Neural cell (in vitro differentiated cells): Measurements from ENCODE around the gene USP25.

Source experiments
- TAF1 ChIP-seq: IDR thresholded peaks from 2 replicates; pipeline ENCODE4 v1.6.1; 2012; ENCODE audit warnings: low read depth
- TF ChIP-seq, protein P1 (sequence below): fragments of 450-650 bp; IDR thresholded peaks from 2 replicates; pipeline ENCODE4 v1.5.1; 2014; ENCODE audit warnings: antibody characterized with exemption, mild to moderate bottlenecking, moderate library complexity; ENCODE audit not compliant: poor library complexity, severe bottlenecking

DNA sequence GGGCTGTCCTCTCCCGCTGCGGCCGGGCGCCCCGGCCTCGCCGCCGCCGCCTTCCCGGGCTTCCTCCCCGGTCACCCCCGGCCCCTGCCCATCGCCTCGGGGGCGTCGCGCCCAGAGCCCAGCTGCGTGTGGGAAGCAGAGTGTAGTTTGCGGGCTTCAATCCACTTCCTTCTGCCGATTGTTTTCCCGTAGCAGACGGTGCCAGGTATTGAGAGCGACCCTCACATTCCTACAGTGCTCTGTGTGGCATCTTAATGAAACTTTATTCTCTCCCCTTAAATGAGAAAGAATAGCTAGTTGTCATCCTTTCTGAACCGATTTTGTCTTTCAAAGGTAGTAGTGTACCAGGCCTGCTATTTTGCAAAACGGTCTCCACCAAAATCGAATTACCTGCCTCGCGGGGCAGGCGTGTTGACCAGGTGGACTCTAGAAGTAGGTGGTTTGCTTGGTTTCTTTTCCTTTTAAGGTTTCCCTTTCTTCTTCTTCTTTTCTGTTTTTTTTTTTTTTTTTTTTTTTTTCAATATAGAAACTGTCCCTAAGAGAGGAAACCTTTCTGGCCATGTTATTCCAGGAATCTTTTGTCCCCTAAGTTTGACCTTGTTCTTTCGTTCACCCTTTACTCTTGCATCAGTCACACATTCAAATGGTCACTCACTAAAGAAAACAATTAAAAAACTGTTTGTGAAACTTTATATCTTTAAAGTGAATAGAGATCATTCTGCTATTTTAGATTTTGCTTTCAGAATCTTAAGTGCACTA lies 881 bp downstream of the USP25 start:
- no peak for TF ChIP-seq TAF1
- TF ChIP-seq, protein P1, sequence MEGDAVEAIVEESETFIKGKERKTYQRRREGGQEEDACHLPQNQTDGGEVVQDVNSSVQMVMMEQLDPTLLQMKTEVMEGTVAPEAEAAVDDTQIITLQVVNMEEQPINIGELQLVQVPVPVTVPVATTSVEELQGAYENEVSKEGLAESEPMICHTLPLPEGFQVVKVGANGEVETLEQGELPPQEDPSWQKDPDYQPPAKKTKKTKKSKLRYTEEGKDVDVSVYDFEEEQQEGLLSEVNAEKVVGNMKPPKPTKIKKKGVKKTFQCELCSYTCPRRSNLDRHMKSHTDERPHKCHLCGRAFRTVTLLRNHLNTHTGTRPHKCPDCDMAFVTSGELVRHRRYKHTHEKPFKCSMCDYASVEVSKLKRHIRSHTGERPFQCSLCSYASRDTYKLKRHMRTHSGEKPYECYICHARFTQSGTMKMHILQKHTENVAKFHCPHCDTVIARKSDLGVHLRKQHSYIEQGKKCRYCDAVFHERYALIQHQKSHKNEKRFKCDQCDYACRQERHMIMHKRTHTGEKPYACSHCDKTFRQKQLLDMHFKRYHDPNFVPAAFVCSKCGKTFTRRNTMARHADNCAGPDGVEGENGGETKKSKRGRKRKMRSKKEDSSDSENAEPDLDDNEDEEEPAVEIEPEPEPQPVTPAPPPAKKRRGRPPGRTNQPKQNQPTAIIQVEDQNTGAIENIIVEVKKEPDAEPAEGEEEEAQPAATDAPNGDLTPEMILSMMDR = no peak
